GM18526 (cell line): ENCODE results near the gene DPEP1.

Source experiments
- POLR2A ChIP-seq: IDR thresholded peaks from 3 replicates; pipeline ENCODE4 v1.6.1; 2011; ENCODE audit not compliant: insufficient read length; ENCODE audit errors: extremely low read depth

DPEP1 gene

GRCh38 chr16:89575247-89576152 lies 37.9 kb upstream of the DPEP1 start, which contains the start of gene CPNE7:
Gene CPNE7 (plus strand): TSS chr16:89575758. CDS start chr16:89575898, 140 bp downstream.
- TF ChIP-seq POLR2A = no peak

DNA sequence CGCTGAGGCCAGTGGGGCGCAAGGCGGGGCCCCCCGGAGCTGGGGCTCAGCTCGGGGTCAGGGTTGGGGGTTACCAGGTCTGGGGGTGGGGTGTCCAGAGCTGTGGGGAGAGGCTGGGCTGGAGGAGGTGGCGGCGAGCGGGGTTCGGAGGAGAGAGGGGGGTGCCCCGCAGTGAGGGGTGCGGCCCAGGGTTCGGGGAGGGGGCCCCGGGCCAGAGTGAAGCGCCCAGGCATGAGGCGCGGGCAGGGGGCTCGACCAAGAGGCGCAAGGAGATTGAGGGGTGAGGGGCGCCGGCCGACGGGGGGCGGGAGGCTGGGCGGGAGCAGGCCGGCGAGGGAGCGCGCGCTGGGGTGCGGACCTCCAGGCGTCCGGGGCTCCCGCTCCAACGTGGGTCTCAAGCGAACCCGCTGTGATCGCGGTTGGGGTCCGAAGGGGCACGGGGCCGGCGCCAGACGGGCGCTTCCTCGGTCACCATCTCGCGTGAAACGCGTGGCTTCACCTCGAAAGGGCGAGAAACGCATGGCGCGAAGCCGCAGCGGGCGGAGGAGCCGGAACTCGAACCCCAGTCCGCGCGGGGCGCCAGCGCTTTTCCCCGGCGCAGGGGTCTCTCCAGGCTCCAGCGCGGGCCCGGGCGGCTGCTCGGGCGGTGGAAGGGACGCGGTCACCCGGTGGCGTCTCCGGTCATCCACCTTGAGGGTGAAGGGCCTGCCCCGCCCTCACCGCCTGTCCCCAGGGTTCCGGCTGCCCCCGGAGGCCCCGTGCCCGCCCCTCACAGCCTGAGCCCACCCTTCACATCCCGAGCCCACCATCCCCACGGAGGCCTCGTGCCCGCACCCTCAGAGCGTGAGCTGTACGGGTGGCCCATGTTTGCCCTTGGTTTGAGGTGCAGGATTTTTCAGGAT lies 37.0 kb upstream of the DPEP1 start:
- TF ChIP-seq POLR2A = no peak

DNA sequence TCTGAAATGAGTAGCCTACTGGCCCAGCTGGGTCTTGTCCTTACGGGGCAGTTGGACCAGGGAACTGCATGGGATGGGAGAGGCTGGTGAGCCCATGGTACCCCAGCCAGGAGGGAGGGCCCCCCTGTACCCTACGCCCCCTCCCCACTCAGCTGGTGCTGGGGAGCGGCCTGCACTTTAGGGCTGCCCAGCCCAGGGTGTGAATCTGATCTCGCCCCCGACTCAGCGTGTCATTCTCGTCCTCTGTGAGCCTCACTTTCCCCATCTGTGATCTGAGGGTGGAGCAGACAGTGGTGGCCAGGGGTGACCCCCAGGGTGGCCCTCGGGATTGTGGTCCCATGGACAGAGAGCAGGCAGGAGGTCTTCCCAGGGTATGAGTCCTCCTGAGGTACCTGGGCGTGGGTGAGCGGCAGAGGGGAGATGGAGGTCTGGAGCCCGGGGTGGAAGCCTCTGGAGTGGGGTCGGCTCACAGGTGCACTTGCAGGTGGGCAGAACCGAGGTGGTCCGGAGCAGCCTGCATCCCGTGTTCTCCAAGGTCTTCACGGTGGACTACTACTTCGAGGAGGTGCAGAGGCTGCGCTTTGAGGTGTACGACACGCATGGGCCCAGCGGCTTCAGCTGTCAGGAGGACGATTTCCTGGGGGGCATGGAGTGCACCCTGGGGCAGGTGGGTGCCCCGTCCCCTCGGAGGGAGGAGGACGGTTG lies 36.2 kb upstream of the DPEP1 start:
- TF ChIP-seq POLR2A = no peak

- no peak for TF ChIP-seq POLR2A
Observed at GRCh38 chr16:89579351-89579750, 34.1 kb upstream of the DPEP1 start.

DNA sequence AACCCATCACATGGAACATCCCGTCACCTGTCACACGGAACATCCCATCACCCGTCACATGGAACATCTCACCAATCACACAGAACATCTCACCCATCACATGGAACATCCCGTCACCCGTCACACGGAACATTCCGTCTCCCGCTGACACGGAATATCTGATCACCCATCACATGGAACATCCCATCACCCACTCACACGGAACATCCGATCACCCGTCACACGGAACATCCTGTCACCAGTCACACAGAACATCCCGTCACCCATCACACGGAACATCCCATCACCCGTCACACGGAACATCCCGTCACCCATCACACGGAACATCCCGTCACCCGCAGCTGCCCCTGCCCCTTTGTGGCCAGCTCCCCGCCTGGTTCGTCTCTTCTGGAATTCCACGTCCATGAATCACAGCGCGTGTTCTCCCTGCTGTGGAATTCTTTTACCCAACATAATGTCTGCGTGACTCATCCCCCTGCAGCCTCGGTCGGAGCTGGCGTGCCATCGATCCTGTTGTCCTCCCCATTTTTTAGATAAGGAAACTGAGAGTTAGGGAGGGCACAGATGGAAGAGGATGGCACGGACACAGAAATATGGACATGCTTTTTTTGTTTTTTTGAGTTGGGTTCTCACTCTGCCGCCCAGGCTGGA lies 32.3 kb upstream of the DPEP1 start:
- TF ChIP-seq POLR2A = no peak

GRCh38 chr16:89581861-89582563 lies 31.4 kb upstream of the DPEP1 start:
- TF ChIP-seq POLR2A = no peak

- TF ChIP-seq POLR2A = no peak
Observed at GRCh38 chr16:89582614-89583196, 30.7 kb upstream of the DPEP1 start.

DNA sequence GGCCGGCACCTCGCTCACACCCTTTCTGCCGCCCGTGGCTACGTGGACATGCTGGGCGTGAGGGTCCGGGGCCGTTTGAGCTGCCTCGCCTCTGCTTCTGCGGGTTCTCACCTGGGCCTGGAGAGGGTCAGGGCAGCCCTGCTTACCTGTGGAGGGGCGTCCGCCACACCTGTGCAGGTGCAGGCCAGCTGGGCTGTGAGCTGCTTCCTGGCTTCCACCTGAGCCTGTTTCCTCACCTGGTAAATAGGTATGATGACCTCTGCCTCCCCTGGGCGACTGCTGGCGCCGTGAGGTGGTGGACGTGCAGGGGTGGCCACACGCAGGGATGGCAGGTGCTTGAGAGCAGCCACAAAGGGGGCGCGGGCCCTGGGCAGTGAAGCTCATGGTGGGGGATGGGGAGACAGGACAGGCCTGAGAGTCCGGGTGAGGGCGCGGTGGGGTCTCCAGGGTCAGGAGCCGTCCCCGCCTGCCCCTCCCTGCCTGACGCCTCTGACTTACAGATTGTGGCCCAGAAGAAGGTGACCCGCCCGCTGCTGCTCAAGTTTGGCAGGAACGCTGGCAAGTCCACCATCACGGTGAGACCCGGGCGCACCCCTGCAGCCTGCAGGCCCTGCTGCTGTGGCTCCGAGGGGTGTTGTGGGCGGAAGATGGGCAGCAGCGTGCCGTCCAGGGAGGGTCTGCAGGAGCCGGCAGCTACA lies 30.1 kb upstream of the DPEP1 start:
- no peak for TF ChIP-seq POLR2A

GRCh38 chr16:89583895-89584644 lies 29.4 kb upstream of the DPEP1 start:
- TF ChIP-seq POLR2A = no peak

DNA sequence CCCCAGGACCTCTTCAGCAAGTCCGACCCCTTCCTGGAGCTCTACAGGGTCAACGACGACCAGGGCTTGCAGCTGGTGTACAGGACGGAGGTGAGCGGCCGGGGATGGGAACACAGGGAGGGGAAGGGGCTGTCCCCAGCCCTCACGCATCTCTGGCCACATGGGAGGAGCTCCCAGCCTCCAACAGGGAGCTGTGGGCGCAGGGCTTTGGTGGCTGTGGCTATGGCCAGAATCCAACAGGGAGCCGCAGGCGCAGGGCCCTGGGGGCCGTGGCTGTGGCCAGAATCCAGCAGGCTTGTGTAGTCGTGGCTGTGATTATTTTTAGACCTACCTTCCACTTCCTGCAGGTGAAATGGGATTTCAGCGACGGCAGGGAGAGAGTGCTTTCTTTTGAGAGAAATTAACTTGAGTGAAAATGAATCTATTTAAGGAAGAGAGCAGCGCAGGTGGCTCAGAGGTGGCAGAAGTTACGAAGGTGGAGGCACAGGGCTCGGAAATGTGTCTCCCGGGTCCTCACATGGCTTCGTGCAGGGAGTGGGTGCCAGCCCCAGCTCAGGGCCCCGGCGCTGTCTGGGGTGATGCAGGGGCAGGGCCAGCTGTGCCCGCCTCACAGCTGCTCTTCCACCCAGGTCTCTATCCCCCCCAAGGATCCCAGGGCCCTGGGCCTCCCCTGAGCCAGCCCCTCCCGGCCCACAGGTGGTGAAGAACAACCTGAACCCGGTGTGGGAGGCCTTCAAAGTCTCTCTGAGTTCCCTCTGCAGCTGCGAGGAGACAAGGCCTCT lies 28.5 kb upstream of the DPEP1 start:
- no peak for TF ChIP-seq POLR2A

- TF ChIP-seq POLR2A = no peak
Observed at GRCh38 chr16:89586218-89586617, 27.2 kb upstream of the DPEP1 start.

- TF ChIP-seq POLR2A = no peak
Observed at GRCh38 chr16:89586853-89587252, 26.6 kb upstream of the DPEP1 start.
